HCT116 (cell line): ENCODE data around the gene CCL13. TPM values are rescaled to one million over a fixed set of nuclear protein-coding genes. Genes with fewer than 3 reads are reported as not detected.

Experiments
- ATAC-seq: fragments of 200-7000 bp; cut with Tn5 transposase; 2 replicates; pipeline ENCODE4 v1.9.1; 2020; ENCODE audit warnings: mild to moderate bottlenecking, moderate library complexity
- BruUV-seq: library from RNA; stranded (reverse); fragments of 400-500 nt; replicated peaks from 2 replicates; lab custom pipeline; 2021; lab: Mats Ljungman, UMichigan
- CTCF ChIA-PET: fragments of 300-600 bp; sonication (Branson Sonifier 250); formaldehyde crosslinking; loops from one replicate; lab custom pipeline; 2021; ENCODE audit warnings: antibody characterized with exemption; lab: Charles Lee
- POLR2A ChIA-PET: fragments of 300-600, 350-600 bp; sonication (Branson Sonifier 250); formaldehyde crosslinking; loops from one replicate; lab custom pipeline; 2021; ENCODE audit warnings: antibody characterized with exemption; lab: Charles Lee
- RAD21 ChIA-PET, 2 experiments: fragments of 300-600 bp; sonication (Branson Sonifier 250); formaldehyde crosslinking; loops; one replicate each; lab custom pipeline; 2023; ENCODE audit warnings: low total read pairs in 2 of 2; ENCODE audit not compliant: uncharacterized antibody in 2 of 2, unreplicated experiment in 2 of 2, low non-redundant PET in 1 of 2; lab: Charles Lee
- DNase-seq: peaks from one replicate; pipeline ENCODE4 v3.0.0-alpha.2; 2010; ENCODE audit warnings: low read depth, low spot score
- H2AFZ ChIP-seq: fragments of 200-600 bp; shearing (Covaris generic), sonication (generic); 2 replicates; pipeline ENCODE4 v1.6.1; 2017; ENCODE audit warnings: low read depth, mixed run types, mixed read lengths, antibody characterized with exemption, low read length; ENCODE audit not compliant: poor library complexity, severe bottlenecking
- H3K27ac ChIP-seq: 2 replicates; pipeline ENCODE4 v1.5.1; 2012; ENCODE audit warnings: low read depth, low read length
- H3K27me3 ChIP-seq: fragments of 200-600 bp; sonication (generic); 2 replicates; pipeline ENCODE4 v1.6.1; 2016; ENCODE audit warnings: mixed run types, low read length, mixed read lengths; ENCODE audit not compliant: insufficient read depth
- H3K36me3 ChIP-seq, 2 experiments: fragments of 200-500 bp in 1 of 2; fragments of 200-600 bp in 1 of 2; sonication (Bioruptor generic) in 1 of 2; sonication (generic) in 1 of 2; 2 replicates each; pipeline versions ENCODE4 v1.5.1 to v1.6.1; 2014 to 2016; ENCODE audit warnings: low read length in 2 of 2, inconsistent platforms in 1 of 2, mixed read lengths in 1 of 2, mixed run types in 1 of 2; ENCODE audit not compliant: insufficient read depth in 2 of 2, control insufficient read depth in 1 of 2
- H3K4me1 ChIP-seq, 2 experiments: fragments of 200-600 bp in 1 of 2; sonication (generic) in 1 of 2; 2 replicates each; pipeline versions ENCODE4 v1.5.1 to v1.6.1; 2012 to 2017; ENCODE audit warnings: low read length in 2 of 2, inconsistent platforms in 1 of 2, mild to moderate bottlenecking in 1 of 2, mixed read lengths in 1 of 2, mixed run types in 1 of 2, moderate library complexity in 1 of 2; ENCODE audit not compliant: insufficient read depth in 2 of 2, control insufficient read depth in 1 of 2
- H3K4me2 ChIP-seq: fragments of 200-600 bp; sonication (generic); 2 replicates; pipeline ENCODE4 v1.6.1; 2017; ENCODE audit warnings: mixed run types, low read length, mixed read lengths
- H3K4me3 ChIP-seq, 2 experiments: fragments of 200-600 bp in 1 of 2; sonication (generic) in 1 of 2; replicated peaks in 1 of 2; 2 replicates each; pipeline ENCODE4 v1.5.1; 2011 to 2016; ENCODE audit warnings: low read length in 2 of 2, control low read depth in 1 of 2, low read depth in 1 of 2, mild to moderate bottlenecking in 1 of 2, mixed read lengths in 1 of 2, mixed run types in 1 of 2
- H3K79me2 ChIP-seq: fragments of 200-600 bp; sonication (generic); 2 replicates; pipeline ENCODE4 v1.6.1; 2017; ENCODE audit warnings: mild to moderate bottlenecking, mixed run types, low read length, moderate library complexity, mixed read lengths; ENCODE audit not compliant: insufficient read depth
- H3K9ac ChIP-seq: fragments of 200-600 bp; sonication (generic); 2 replicates; pipeline ENCODE4 v1.6.1; 2016; ENCODE audit warnings: low read length, mixed read lengths
- H3K9me2 ChIP-seq: fragments of 200-600 bp; sonication (generic), shearing (Covaris generic); 2 replicates; pipeline ENCODE4 v1.6.1; 2017; ENCODE audit warnings: mixed run types, mild to moderate bottlenecking, moderate library complexity; ENCODE audit not compliant: insufficient read depth
- H3K9me3 ChIP-seq, 2 experiments: fragments of 200-500 bp in 1 of 2; fragments of 200-600 bp in 1 of 2; sonication (Bioruptor generic) in 1 of 2; sonication (generic) in 1 of 2; 2 replicates each; pipeline ENCODE4 v1.6.1; 2014 to 2017; ENCODE audit warnings: low read length in 2 of 2, mixed read lengths in 2 of 2, inconsistent platforms in 1 of 2, low read depth in 1 of 2, mild to moderate bottlenecking in 1 of 2, mixed run types in 1 of 2, moderate library complexity in 1 of 2; ENCODE audit not compliant: control insufficient read depth in 1 of 2, insufficient read depth in 1 of 2
- H4K20me1 ChIP-seq: fragments of 200-600 bp; sonication (generic), shearing (Covaris generic); 2 replicates; pipeline ENCODE4 v1.6.1; 2017; ENCODE audit warnings: mixed run types, mild to moderate bottlenecking, moderate library complexity; ENCODE audit not compliant: insufficient read depth
- ATF3 ChIP-seq: IDR thresholded peaks from 2 replicates; pipeline ENCODE4 v1.6.1; 2012
- CBX3 ChIP-seq: IDR thresholded peaks from 2 replicates; pipeline ENCODE4 v1.6.1; 2012; ENCODE audit warnings: low read depth
- CEBPB ChIP-seq: IDR thresholded peaks from 2 replicates; pipeline ENCODE4 v1.6.1; 2012; ENCODE audit warnings: low read depth
- CTCF ChIP-seq, 3 experiments: fragments of 200-600 bp in 1 of 3; sonication (generic) in 1 of 3; IDR thresholded peaks in 2 of 3; conservative IDR thresholded peaks in 1 of 3; 2 replicates each; pipeline ENCODE4 v1.5.1; 2012 to 2017; ENCODE audit warnings: low read depth in 2 of 3, low read length in 2 of 3, antibody characterized with exemption in 1 of 3, borderline replicate concordance in 1 of 3, control low read depth in 1 of 3, mild to moderate bottlenecking in 1 of 3, mixed read lengths in 1 of 3, mixed run types in 1 of 3, moderate library complexity in 1 of 3; ENCODE audit not compliant: insufficient read depth in 1 of 3
- EGR1 ChIP-seq: IDR thresholded peaks from 2 replicates; pipeline ENCODE4 v1.6.1; 2012; ENCODE audit warnings: low read depth
- ELF1 ChIP-seq: IDR thresholded peaks from 2 replicates; pipeline ENCODE4 v1.6.1; 2012; ENCODE audit warnings: low read depth, borderline replicate concordance
- EZH2 ChIP-seq: fragments of 200-600 bp; sonication (generic); IDR thresholded peaks from 2 replicates; pipeline ENCODE4 v1.6.1; 2017; ENCODE audit warnings: antibody characterized with exemption, mixed run types
- EZH2phosphoT487 ChIP-seq: fragments of 200-600 bp; IDR thresholded peaks from 2 replicates; pipeline ENCODE4 v1.6.1; 2018; ENCODE audit warnings: antibody characterized with exemption, borderline replicate concordance
- FOSL1 ChIP-seq: IDR thresholded peaks from 2 replicates; pipeline ENCODE4 v1.6.1; 2012; ENCODE audit warnings: low read depth
- JUND ChIP-seq: IDR thresholded peaks from 2 replicates; pipeline ENCODE4 v1.6.1; 2012
- MAX ChIP-seq: IDR thresholded peaks from 2 replicates; pipeline ENCODE4 v1.6.1; 2012
- REST ChIP-seq: IDR thresholded peaks from 2 replicates; pipeline ENCODE4 v1.6.1; 2012; ENCODE audit warnings: low read depth
- SIN3A ChIP-seq: IDR thresholded peaks from 2 replicates; pipeline ENCODE4 v1.6.1; 2012; ENCODE audit warnings: low read depth
- SP1 ChIP-seq: IDR thresholded peaks from 2 replicates; pipeline ENCODE4 v1.6.1; 2012; ENCODE audit warnings: low read depth
- SRF ChIP-seq: IDR thresholded peaks from 2 replicates; pipeline ENCODE4 v1.6.1; 2012; ENCODE audit warnings: low read depth
- TCF7L2 ChIP-seq: IDR thresholded peaks from 2 replicates; pipeline ENCODE4 v1.7.0; 2011; ENCODE audit warnings: borderline replicate concordance, inconsistent platforms; ENCODE audit not compliant: insufficient read depth, insufficient read length; ENCODE audit errors: extremely low read depth
- YY1 ChIP-seq: IDR thresholded peaks from 2 replicates; pipeline ENCODE4 v1.6.1; 2011; ENCODE audit warnings: low read length, low read depth, moderate library complexity, mild to moderate bottlenecking; ENCODE audit not compliant: insufficient replicate concordance; ENCODE audit errors: extremely low read depth
- ZBTB33 ChIP-seq: IDR thresholded peaks from 2 replicates; pipeline ENCODE4 v1.6.1; 2011; ENCODE audit warnings: mild to moderate bottlenecking, low read length, moderate library complexity; ENCODE audit not compliant: insufficient replicate concordance; ENCODE audit errors: extremely low read depth
- ZFX ChIP-seq: fragments of 450-650 bp; IDR thresholded peaks from 2 replicates; pipeline ENCODE4 v1.6.1; 2017
- ZNF274 ChIP-seq: fragments of 200-500 bp; sonication (Bioruptor generic); IDR thresholded peaks from 2 replicates; pipeline ENCODE4 v1.6.1; 2014; ENCODE audit warnings: mild to moderate bottlenecking, low read depth, low read length, inconsistent platforms
- intact Hi-C: fragments of 100-400 bp; cut with micrococcal nuclease; formaldehyde crosslinking; loops from 2 replicates; pipeline ENCODE4 v1.10.0; 2022
- total RNA-seq: library from RNA; stranded (reverse); gene quantifications from one replicate; pipeline ENCODE4 v1.2.1, GENCODE V29; 2021; ENCODE audit not compliant: unreplicated experiment

Gene CCL13
- total RNA-seq, 1 experiment from 2014 or later: not detected

GRCh38 chr17:34364751-34365150 lies 8.5 kb downstream of the CCL13 start:
- DNase-seq: no peak
- H3K27me3 ChIP-seq: peaks cover 17% of the 10 kb centered on the region; the same call in 1 of the 2 replicates
- POLR2A ChIA-PET: no interaction called here
- intact Hi-C loops: no loop called here
- no peak overlapping the region for H3K27ac ChIP-seq
- H3K9me3 ChIP-seq: no peaks in the 10 kb centered on the region
- no peak for TF ChIP-seq REST
- TF ChIP-seq EZH2phosphoT487: no peak
- TF ChIP-seq YY1: no peak
- no peak for TF ChIP-seq EZH2
- no peak for TF ChIP-seq CBX3
- no peak for TF ChIP-seq ZNF274
- no peak for TF ChIP-seq FOSL1
- no peak for TF ChIP-seq EGR1
- TF ChIP-seq TCF7L2: no peak
- TF ChIP-seq SRF: no peak
- no peak for TF ChIP-seq ZBTB33
- no peak for TF ChIP-seq CEBPB
- no peak for TF ChIP-seq MAX
- TF ChIP-seq CTCF (IDR thresholded peaks at IDR 0.05 in 2 of 3, conservative IDR thresholded peaks at IDR 0.05 in 1 of 3; ENCODE audit: borderline replicate concordance in 1 of 3, insufficient read depth in 1 of 3, low read depth in 2 of 3, low read length in 2 of 3): no peak
- no peak for TF ChIP-seq SIN3A
- TF ChIP-seq SP1: no peak
- no peak for TF ChIP-seq ZFX
- no peak for TF ChIP-seq ATF3
- no peak for TF ChIP-seq JUND
- no peak for TF ChIP-seq ELF1
- no peaks in the 10 kb centered on the region for H3K36me3 ChIP-seq
- no peaks in the 10 kb centered on the region for H3K79me2 ChIP-seq
- CTCF ChIA-PET: no interaction called here
- H3K4me3 ChIP-seq: no peak overlapping the region
- no TSS peak for BruUV-seq
- H2AFZ ChIP-seq: no peak overlapping the region
- no peak overlapping the region for H3K9ac ChIP-seq
- no peaks in the 10 kb centered on the region for H4K20me1 ChIP-seq
- ATAC-seq: no peak
- H3K4me2 ChIP-seq: no peak overlapping the region
- no peaks in the 10 kb centered on the region for H3K4me1 ChIP-seq
- RAD21 ChIA-PET: no interaction called here
- H3K9me2 ChIP-seq: no peaks in the 10 kb centered on the region
